DMS 273 (cell line): Measurements from ENCODE around the gene RNF13.
"Not testable (repeated sequence)": the region's sequence is repeated elsewhere in the genome, so short reads cannot be mapped to it uniquely, and the experiment has no call there.

Experiments
- DNase-seq: peaks from one replicate; lab custom pipeline; 2025; ENCODE audit not compliant: unreplicated experiment; lab: John Stamatoyannopoulos, UW

Gene RNF13

DNA sequence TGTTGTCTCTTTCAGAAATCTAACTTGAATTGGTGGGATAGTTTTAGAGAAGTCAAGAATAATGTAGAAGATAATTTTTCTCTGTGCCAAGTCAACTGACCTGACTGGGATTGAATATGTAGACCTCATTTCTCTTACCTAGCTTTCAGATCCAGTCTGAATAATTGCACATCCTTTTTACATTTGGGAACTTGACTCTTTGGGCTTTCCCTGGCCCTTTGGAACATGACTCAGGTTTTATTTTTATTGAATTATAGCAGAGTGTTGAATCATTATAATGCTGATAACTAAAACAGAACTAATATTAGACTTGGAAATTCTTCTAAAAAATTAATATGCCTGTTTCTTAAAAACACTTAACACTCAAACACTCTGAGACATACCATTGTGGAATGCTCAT, 81.2 kb downstream of the RNF13 start:
- no peak for DNase-seq

GRCh38 chr3:149895339-149895738, 82.3 kb downstream of the RNF13 start:
- DNase-seq = no peak

DNA sequence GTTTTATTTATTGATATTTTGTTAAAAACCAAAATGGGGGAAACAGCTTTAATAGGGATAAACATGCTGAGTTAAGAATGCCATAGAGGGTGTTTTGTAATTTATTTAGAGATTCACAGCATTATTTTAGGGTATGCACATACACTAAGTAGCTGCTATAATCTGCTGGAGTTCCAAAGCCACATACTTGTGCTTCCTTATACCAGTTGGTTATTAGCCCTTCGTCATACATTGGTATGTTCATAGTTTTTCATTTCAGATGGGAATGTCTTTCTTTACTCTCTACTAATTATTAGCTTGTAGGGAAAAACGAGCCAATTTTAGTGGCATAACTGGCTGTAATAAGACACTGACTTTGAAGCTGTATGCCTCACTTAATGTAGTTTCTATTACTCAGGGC, 82.8 kb downstream of the RNF13 start:
- no peak for DNase-seq

GRCh38 chr3:149898771-149899170, 85.8 kb downstream of the RNF13 start:
- DNase-seq = no peak

GRCh38 chr3:149900322-149900721, 87.3 kb downstream of the RNF13 start:
- peak; percentile 10 for DNase-seq

GRCh38 chr3:149901770-149902169, 88.8 kb downstream of the RNF13 start:
- no peak for DNase-seq

- peak; percentile 25 for DNase-seq
Observed at GRCh38 chr3:149902498-149903139, 89.6 kb downstream of the RNF13 start.

DNA sequence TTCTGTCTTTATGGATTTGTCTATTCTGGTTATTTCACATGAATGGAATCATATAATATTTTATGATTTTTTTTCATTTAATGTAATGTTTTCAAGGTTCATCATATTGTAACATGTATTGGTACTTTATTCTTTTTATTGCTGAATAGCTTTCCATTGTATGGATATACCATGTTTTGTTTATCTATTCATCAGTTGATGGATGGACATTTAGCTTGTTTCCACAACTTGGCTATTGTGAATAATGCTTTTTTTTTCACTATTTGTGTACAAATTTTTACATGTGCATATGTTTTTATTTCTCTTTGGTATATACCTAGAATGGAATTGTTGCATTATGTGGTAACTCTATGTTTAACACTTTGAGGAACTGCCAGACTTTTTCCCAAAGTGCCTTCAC, 93.0 kb downstream of the RNF13 start:
- DNase-seq = no peak

GRCh38 chr3:149908424-149908957, 95.5 kb downstream of the RNF13 start:
- DNase-seq = peak; percentile 33

DNA sequence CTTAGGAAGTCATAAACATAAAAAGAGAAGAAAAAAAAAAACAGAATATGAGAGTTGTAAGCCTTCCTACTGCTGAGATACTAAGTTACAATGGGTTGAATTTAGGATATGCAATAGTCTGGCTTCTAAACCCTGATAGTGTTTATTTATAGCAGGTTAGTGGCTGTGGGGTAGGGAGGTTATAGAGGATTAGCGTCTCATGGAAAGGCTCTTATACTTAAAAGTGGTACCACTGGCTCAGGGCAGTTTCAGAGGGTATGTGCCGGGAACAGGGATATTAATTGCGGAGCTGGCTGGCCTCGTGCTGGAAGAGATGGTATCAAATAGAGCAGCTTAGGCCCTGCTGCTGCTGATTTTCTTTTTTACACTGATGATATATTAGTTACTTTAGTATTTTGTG, 96.9 kb downstream of the RNF13 start:
- no peak for DNase-seq

DNA sequence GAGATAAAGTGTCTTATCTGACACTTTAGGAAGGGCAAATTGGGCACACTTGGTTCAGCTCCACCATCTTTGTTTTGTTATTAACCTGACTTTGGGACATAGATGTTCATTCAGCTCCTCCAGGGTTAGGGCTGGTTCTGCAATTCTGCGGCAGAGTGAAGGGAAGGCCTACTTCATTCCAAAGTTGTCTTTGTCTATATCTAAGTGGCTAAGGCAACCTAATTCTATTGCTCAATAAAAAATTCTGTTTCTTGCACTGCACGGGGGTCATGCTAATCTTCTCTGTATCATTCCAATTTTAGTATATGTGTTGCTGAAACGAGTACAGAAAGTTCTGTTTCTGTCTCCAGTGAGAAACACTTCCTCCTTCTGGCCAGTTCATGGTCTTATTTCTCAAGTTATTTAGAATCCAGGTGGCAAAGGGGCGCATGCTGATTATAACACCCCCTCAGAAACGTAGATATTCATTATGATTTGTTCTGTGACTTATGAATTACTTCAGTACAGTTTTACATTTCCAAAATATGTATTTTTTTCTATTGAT, 104.2 kb downstream of the RNF13 start:
- DNase-seq = no peak

DNA sequence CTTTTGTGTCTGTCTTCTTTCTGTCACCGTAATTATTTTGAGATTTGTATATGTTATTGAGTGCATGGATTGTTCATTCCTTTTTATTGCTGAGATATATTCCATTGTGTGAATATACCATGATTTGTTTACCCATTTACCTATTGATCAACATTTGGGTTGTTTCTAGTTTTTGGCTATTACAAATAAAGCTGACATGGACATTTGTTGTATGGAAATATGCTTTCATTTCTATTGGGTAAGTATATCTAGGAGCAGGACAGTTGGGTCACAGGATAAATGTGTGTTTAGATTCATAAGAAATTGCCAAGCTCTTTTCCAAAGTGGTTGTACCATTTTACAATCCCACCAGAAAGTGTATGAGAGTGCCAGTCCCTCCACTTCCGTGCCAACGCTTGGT, 106.5 kb downstream of the RNF13 start:
- no peak for DNase-seq

- no peak for DNase-seq
Observed at GRCh38 chr3:149920119-149920518, 107.1 kb downstream of the RNF13 start.

DNA sequence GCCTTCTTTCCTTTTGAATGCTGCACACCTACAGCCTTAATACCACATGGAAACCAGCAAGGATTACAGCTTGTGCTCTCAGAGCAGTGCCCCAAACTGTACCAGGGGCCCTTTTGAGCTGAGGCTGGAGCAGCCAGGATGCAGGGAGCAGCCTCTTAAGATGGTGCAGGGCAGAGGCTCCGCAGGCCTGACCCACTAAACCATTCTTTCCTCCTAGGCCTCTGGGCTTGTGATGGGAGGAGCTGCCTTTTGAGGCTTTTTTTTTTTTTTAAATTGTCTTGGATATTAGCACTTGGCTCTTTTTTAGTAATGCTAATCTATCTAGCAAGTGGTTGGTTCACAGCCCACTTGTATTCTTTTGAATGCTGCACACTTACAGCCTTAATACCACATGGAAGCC, 120.0 kb downstream of the RNF13 start:
- DNase-seq = no peak

GRCh38 chr3:149933858-149934257, 120.8 kb downstream of the RNF13 start:
- DNase-seq = no peak

DNA sequence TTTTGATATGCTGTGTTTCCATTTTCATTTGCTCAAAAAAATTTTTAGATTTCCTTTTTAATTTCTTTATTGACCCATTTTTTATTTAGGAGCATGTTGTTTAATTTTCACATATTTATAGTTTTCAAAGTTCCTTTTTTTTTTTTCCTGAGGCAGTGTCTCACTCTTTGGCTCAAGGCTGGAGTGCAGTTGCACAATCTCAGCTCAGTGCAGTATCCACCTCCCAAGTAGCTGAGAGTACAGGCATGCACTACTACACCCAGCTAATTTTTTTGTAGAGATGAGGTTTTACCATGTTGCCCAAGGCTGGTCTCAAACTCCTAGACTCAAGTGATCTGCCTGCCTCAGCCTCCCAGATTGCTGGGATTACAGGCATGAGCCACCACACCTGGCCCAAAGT, 121.5 kb downstream of the RNF13 start:
- no peak for DNase-seq

GRCh38 chr3:149936812-149937230, 123.8 kb downstream of the RNF13 start:
- DNase-seq = peak; percentile 77

DNA sequence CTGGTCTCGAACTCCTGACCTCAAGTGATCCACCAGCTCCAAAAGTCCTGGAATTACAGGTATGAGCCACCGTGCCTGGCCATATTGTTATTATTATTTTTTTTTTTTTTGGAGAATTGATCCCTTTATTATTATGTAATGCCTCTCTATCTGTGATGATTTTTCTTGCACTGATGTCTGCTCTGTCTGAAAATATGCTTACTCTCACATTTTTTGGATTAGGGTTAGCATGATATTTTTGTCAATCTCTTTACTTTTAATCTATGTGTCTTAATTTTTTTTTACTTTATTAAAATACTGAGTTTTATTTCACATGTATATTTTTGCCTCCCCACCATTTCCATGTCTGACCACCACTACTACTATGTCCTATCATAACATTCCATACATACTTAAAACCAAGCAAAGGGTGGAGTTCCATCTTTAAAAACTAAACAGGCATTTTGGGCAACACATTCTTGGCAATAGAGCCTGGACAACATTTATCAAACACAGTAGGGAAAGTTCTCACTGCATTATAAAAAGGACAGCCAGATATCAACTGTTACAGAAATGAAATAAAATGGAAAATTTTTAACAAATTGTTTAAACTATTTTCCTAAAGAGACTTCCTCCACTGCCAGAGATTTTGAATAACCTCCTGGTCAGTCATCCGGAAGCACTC, 125.5 kb downstream of the RNF13 start:
- not testable (repeated sequence) for DNase-seq

DNA sequence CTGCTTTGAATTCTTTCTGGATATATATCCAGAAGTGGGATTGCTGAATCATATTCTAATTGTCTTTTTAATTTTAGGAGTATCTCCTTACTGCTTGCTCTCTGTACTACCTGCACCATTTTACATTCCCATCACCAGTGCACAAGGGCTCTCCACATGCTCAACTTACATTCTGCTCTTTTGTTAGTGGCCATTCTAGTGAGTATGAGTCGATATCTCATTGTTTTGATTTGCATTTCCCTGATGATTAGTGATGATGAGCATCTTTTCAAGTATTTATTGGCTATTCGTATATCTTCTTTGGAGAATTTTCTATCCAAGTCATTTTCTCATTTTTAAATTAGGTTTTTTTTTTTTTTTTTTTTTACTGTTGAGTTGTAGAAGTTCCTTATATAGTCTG, 128.2 kb downstream of the RNF13 start:
- no peak for DNase-seq

- DNase-seq = no peak
Observed at GRCh38 chr3:149941946-149942345, 128.9 kb downstream of the RNF13 start.

GRCh38 chr3:149942409-149942808, 129.4 kb downstream of the RNF13 start:
- DNase-seq = no peak

GRCh38 chr3:149943966-149944365, 131.0 kb downstream of the RNF13 start:
- DNase-seq = not testable (repeated sequence)
